ENCODE measurements around the gene PSMD4. TPM values are rescaled to one million over a fixed set of nuclear protein-coding genes. Genes with fewer than 3 reads are reported as not detected.
A peak's percentile ranks its signal among the peaks of the same experiment; 100 is the strongest.
"Not testable (repeated sequence)": the region's sequence is repeated elsewhere in the genome, so short reads cannot be mapped to it uniquely, and the experiment has no call there.

PSMD4 gene
- 156 and 167 TPM in 2 replicates for total RNA-seq (2012; rRNA removed)

- Histone ChIP-seq H3K9ac (ENCODE audit: low read depth, low read length) (peak within 1 kb of the TSS; percentile 82), H3K27me3 (ENCODE audit: control insufficient read depth, insufficient read depth, low read length) (no peaks in the 10 kb centered on the region), H3K9me3 (replicated peaks; ENCODE audit: low read length) (no peaks in the 10 kb centered on the region), H3K4me3 (ENCODE audit: low read length) (peak within 1 kb of the TSS; percentile 74), H3K36me3 (ENCODE audit: insufficient read depth, low read length) (peaks cover 14% of the 10 kb centered on the region), H3K4me2 (ENCODE audit: low read length) (peak within 1 kb of the TSS; percentile 86), H3K4me1 (ENCODE audit: control insufficient read depth, insufficient read depth, low read length) (peaks cover 5% of the 10 kb centered on the region)
Measured at GRCh38 chr1:151254217-151255213, at the start of gene PSMD4. Gene PSMD4 (plus strand): TSS chr1:151254734. CDS start chr1:151254783, 49 bp downstream.

- H3K4me2 ChIP-seq (ENCODE audit: low read length); H3K9me3 ChIP-seq (replicated peaks; ENCODE audit: low read length); H3K9ac ChIP-seq (ENCODE audit: low read depth, low read length); H3K4me3 ChIP-seq (ENCODE audit: low read length); H3K27me3 ChIP-seq (ENCODE audit: control insufficient read depth, insufficient read depth, low read length): not testable (repeated sequence)
- peaks cover 12% of the 10 kb centered on the region for H3K4me1 ChIP-seq (ENCODE audit: control insufficient read depth, insufficient read depth, low read length)
- peaks cover 40% of the 10 kb centered on the region for H3K36me3 ChIP-seq (ENCODE audit: insufficient read depth, low read length)
Measured at GRCh38 chr1:151205381-151205965, 49.1 kb upstream of the PSMD4 start.

DNA sequence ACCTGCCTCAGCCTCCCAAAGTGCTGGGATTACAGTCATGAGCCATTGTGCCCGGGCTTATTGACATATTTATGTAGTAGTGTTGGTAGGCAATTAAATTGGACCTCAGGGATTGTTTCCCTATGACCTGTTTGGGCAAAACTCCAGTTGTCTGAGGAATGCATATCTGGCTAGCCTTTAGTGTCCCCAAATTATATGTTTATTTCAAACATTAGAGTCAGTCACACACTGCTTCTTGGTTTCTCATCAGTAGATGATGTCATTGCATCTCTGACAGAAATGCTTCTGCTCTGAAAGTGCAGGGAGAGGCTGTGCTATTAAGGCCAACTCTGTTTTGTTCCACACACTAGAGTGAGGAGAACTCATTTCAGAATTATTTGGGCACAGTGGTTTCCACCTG lies 43.7 kb upstream of the PSMD4 start:
- Histone ChIP-seq H3K36me3 (ENCODE audit: insufficient read depth, low read length) (peaks cover 43% of the 10 kb centered on the region), H3K4me2 (ENCODE audit: low read length) (no peak overlapping the region), H3K4me1 (ENCODE audit: control insufficient read depth, insufficient read depth, low read length) (no peaks in the 10 kb centered on the region), H3K9ac (ENCODE audit: low read depth, low read length) (no peak overlapping the region), H3K4me3 (ENCODE audit: low read length) (no peak overlapping the region), H3K9me3 (replicated peaks; ENCODE audit: low read length) (no peaks in the 10 kb centered on the region), H3K27me3 (ENCODE audit: control insufficient read depth, insufficient read depth, low read length) (no peaks in the 10 kb centered on the region)

DNA sequence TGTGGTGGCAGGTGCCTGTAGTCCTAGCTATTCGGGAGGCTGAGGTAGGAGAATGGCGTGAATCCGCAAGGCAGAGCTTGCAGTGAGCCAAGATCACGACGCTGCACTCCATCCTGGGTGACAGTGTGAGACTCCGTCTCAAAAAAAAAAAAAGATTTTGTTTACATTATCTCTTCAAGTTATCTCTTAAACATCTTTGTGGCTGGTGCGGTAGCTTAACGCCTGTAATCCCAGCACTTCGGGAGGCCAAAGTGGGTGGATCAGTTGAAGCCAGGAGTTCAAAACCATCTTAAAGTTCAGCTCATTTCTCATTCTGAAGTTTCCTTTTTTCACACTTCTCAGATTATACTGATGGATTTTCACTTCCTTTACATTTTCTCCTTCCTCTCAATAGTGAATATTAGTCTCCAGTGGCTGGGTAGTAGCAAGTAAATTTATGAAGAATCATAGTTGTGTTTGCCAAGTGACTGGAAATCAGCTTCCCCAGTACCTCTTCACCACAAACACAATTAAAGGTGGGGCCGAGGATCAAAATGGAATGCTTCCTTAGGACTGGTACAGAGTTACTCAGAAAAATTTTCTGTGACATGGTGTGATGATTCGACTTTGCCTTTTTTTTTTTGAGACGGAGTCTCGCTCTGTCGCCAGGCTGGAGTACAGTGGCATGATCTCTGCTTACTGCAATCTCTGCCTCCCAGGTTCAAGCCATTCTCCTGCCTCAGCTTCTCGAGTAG lies 42.4 kb upstream of the PSMD4 start:
- Histone ChIP-seq H3K4me2 (ENCODE audit: low read length) (no peak overlapping the region), H3K4me1 (ENCODE audit: control insufficient read depth, insufficient read depth, low read length) (no peaks in the 10 kb centered on the region), H3K27me3 (ENCODE audit: control insufficient read depth, insufficient read depth, low read length) (no peaks in the 10 kb centered on the region), H3K4me3 (ENCODE audit: low read length) (no peak overlapping the region), H3K9ac (ENCODE audit: low read depth, low read length) (no peak overlapping the region), H3K9me3 (replicated peaks; ENCODE audit: low read length) (no peaks in the 10 kb centered on the region), H3K36me3 (ENCODE audit: insufficient read depth, low read length) (peaks cover 45% of the 10 kb centered on the region)

DNA sequence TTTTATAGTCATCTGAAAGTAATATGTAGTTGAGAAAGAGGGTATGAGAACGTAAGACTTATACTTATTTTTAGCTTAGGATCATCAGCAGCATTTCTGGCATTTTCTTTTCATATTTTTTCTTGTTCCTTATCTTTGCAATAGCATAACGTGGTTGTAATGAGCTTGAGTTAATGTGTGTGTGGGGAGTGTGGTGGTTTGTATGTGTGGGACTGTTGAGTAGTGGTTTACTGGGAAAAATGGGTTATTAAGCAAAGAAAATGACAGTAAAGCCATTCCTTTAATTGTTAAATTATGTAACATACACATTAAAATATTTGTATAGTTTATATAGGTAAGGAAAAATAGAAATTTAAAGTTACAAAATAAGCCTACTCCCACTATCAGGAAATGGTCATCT lies 41.0 kb upstream of the PSMD4 start:
- H3K9me3 ChIP-seq (replicated peaks; ENCODE audit: low read length): no peaks in the 10 kb centered on the region
- H3K4me1 ChIP-seq (ENCODE audit: control insufficient read depth, insufficient read depth, low read length): no peaks in the 10 kb centered on the region
- H3K4me3 ChIP-seq (ENCODE audit: low read length): no peak overlapping the region
- peaks cover 43% of the 10 kb centered on the region for H3K36me3 ChIP-seq (ENCODE audit: insufficient read depth, low read length)
- H3K9ac ChIP-seq (ENCODE audit: low read depth, low read length): no peak overlapping the region
- H3K27me3 ChIP-seq (ENCODE audit: control insufficient read depth, insufficient read depth, low read length): no peaks in the 10 kb centered on the region
- H3K4me2 ChIP-seq (ENCODE audit: low read length): no peak overlapping the region

GRCh38 chr1:151221616-151222015 lies 32.9 kb upstream of the PSMD4 start:
- no peaks in the 10 kb centered on the region for H3K27me3 ChIP-seq (ENCODE audit: control insufficient read depth, insufficient read depth, low read length)
- H3K4me1 ChIP-seq (ENCODE audit: control insufficient read depth, insufficient read depth, low read length): peaks cover 8% of the 10 kb centered on the region
- no peaks in the 10 kb centered on the region for H3K9me3 ChIP-seq (replicated peaks; ENCODE audit: low read length)
- no peak overlapping the region for H3K9ac ChIP-seq (ENCODE audit: low read depth, low read length)
- no peak overlapping the region for H3K4me3 ChIP-seq (ENCODE audit: low read length)
- no peak overlapping the region for H3K4me2 ChIP-seq (ENCODE audit: low read length)
- H3K36me3 ChIP-seq (ENCODE audit: insufficient read depth, low read length): peaks cover 52% of the 10 kb centered on the region

DNA sequence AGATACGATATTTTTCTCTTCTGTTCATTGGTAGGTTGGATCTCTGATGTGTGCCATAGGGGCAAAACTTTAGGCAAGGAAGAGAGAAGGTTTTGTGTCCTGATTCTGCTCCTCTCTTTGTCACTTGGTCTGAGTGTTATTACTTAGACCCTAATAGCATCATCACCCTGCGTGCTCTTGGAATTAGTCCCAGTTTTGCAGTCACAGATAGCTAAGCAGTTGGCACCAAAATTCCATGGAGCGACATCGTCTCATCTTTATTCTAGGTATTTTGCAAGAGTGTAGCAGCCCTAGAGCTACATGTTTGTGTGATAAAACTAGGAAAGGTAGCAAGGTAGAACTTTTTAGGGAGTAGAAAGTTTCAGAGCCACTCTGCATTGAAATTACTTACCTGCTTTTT lies 32.4 kb upstream of the PSMD4 start:
- no peak overlapping the region for H3K4me2 ChIP-seq (ENCODE audit: low read length)
- no peak overlapping the region for H3K4me3 ChIP-seq (ENCODE audit: low read length)
- no peaks in the 10 kb centered on the region for H3K9me3 ChIP-seq (replicated peaks; ENCODE audit: low read length)
- peaks cover 8% of the 10 kb centered on the region for H3K4me1 ChIP-seq (ENCODE audit: control insufficient read depth, insufficient read depth, low read length)
- peaks cover 52% of the 10 kb centered on the region for H3K36me3 ChIP-seq (ENCODE audit: insufficient read depth, low read length)
- H3K27me3 ChIP-seq (ENCODE audit: control insufficient read depth, insufficient read depth, low read length): no peaks in the 10 kb centered on the region
- no peak overlapping the region for H3K9ac ChIP-seq (ENCODE audit: low read depth, low read length)

DNA sequence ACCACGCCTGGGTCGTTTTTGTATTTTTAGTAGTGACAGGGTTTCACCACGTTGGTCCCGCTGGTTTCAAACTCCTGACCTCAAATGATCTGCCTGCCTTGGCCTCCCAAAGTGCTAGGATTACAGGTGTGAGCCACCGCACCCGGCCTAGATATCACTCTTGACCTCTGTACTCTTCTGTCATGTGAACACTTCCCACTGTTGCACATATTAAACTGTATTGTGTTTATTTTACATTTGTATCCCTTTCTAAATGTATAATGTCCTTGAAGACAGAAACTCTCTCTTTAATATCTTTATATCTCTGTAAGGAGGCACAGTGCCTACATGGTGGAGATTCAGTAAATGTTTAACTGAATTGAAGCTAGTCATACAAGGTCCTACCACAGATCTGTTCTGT lies 19.3 kb upstream of the PSMD4 start:
- peaks cover 85% of the 10 kb centered on the region for H3K36me3 ChIP-seq (ENCODE audit: insufficient read depth, low read length)
- H3K4me3 ChIP-seq (ENCODE audit: low read length): no peak overlapping the region
- H3K9ac ChIP-seq (ENCODE audit: low read depth, low read length): no peak overlapping the region
- H3K9me3 ChIP-seq (replicated peaks; ENCODE audit: low read length): no peaks in the 10 kb centered on the region
- no peak overlapping the region for H3K4me2 ChIP-seq (ENCODE audit: low read length)
- H3K4me1 ChIP-seq (ENCODE audit: control insufficient read depth, insufficient read depth, low read length): peaks cover 17% of the 10 kb centered on the region
- no peaks in the 10 kb centered on the region for H3K27me3 ChIP-seq (ENCODE audit: control insufficient read depth, insufficient read depth, low read length)

DNA sequence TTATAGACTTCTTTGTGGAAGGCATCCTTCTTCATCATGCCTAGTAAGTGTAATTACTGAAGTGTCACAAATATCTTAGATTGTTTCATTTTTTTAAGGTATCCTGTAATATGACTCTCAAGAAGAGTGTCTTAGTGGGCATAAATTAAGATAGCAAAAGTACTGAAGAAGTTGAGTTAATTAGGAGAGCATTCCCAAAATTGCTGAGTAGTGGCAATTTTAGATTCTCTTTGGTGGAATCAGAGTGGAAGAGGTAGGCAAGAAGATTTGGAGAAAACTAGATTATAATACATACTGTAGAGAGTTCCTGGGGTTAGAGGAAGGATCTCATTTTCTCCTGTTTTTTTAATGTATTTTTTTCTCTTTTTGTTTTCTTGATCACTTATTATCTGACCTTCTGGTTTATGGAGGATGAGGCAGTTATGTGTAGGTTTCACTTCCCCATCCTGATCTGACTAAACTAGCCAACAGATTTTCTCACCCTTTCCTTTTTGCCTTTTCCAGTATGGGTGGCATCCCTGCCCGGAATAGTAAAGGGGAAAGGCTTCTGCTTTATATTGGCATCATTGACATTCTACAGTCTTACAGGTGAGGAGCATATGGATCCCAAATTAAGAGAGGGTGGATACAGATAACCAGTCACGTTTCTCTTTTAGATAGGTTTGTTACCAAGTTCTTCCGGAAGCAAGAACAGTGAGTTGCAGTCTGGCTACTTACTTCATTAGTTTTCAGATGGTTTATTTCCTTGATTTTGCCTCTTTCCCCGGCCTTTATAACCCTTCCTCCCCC lies 16.7 kb upstream of the PSMD4 start:
- Histone ChIP-seq H3K27me3 (ENCODE audit: control insufficient read depth, insufficient read depth, low read length) (no peaks in the 10 kb centered on the region), H3K36me3 (ENCODE audit: insufficient read depth, low read length) (peaks cover 81% of the 10 kb centered on the region), H3K9me3 (replicated peaks; ENCODE audit: low read length) (no peaks in the 10 kb centered on the region), H3K4me2 (ENCODE audit: low read length) (peak overlapping the region; percentile 22), H3K4me1 (ENCODE audit: control insufficient read depth, insufficient read depth, low read length) (peaks cover 17% of the 10 kb centered on the region), H3K4me3 (ENCODE audit: low read length) (no peak overlapping the region), H3K9ac (ENCODE audit: low read depth, low read length) (no peak overlapping the region)

- no peaks in the 10 kb centered on the region for H3K9me3 ChIP-seq (replicated peaks; ENCODE audit: low read length)
- peaks cover 17% of the 10 kb centered on the region for H3K4me1 ChIP-seq (ENCODE audit: control insufficient read depth, insufficient read depth, low read length)
- H3K9ac ChIP-seq (ENCODE audit: low read depth, low read length): no peak overlapping the region
- H3K36me3 ChIP-seq (ENCODE audit: insufficient read depth, low read length): peaks cover 86% of the 10 kb centered on the region
- peak overlapping the region; percentile 22 for H3K4me2 ChIP-seq (ENCODE audit: low read length)
- no peaks in the 10 kb centered on the region for H3K27me3 ChIP-seq (ENCODE audit: control insufficient read depth, insufficient read depth, low read length)
- no peak overlapping the region for H3K4me3 ChIP-seq (ENCODE audit: low read length)
Measured at GRCh38 chr1:151238467-151238739, 16.1 kb upstream of the PSMD4 start.

DNA sequence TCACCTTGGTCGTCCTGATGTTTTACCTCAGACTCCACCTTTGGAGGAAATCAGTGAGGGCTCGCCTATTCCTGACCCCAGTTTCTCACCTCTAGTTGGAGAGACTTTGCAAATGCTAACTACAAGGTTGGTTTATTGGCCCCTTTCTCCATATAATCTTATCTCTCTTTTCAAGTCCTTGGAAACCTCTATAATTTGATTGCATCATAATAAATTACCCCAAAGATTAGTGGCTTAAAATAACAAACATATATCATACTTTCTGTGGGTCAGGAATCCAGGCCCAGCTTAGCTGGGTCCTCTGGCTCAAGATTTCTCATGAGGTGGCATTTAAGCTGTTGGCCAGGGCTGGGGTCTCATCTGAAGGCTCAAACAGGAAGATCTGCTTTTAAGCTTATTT lies 12.1 kb upstream of the PSMD4 start:
- Histone ChIP-seq H3K4me1 (ENCODE audit: control insufficient read depth, insufficient read depth, low read length) (peaks cover 15% of the 10 kb centered on the region), H3K9ac (ENCODE audit: low read depth, low read length) (no peak overlapping the region), H3K27me3 (ENCODE audit: control insufficient read depth, insufficient read depth, low read length) (no peaks in the 10 kb centered on the region), H3K36me3 (ENCODE audit: insufficient read depth, low read length) (peaks cover 89% of the 10 kb centered on the region), H3K4me3 (ENCODE audit: low read length) (no peak overlapping the region), H3K9me3 (replicated peaks; ENCODE audit: low read length) (no peaks in the 10 kb centered on the region), H3K4me2 (ENCODE audit: low read length) (no peak overlapping the region)

Data from skeletal muscle satellite cell (primary cell).